NOMO-1 (cell line): Measurements from ENCODE around the gene NCOR2.

ENCODE experiments used
- DNase-seq, 2 experiments: peaks; one replicate each; lab custom pipeline; 2025; ENCODE audit not compliant: unreplicated experiment in 2 of 2; lab: John Stamatoyannopoulos, UW

NCOR2 gene

DNA sequence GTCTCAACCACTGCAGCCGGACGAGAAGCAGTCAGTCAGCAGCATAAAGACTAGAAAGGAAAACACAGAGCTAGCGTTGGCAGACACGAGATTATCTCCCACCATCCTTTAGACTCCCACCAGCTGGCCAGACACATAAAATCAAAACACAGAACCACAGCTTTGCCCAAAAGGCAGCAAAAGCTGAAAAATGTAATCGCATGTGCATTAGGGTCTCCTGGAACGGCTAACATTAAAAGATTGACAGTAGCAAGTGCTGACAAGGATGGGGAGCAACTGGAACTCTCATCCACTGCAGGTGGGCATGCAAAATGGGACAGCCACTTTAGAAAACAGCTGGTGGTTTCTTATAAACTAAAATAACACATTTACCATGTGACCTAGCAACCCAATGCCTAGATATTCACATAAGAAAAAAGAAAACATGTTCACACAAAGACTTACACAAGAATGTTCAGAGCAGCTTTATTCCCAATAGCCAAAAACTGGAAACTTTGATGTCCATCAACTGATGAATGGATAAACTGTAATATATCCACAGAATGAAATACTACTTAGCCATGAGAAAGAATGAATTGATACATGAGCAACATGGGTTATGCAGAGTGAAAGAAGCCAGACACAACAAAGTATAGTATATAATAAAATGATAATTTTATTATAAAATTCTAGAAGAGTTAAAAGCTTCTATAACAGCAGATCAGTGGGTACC is 37.7 kb downstream of the NCOR2 start:
- DNase-seq = no peak

- no peak for DNase-seq
Measured at GRCh38 chr12:124527861-124528561, 39.4 kb downstream of the NCOR2 start.

- DNase-seq = no peak
Measured at GRCh38 chr12:124525927-124526692, 41.3 kb downstream of the NCOR2 start.

GRCh38 chr12:124525455-124525854 is 42.0 kb downstream of the NCOR2 start:
- DNase-seq = no peak

GRCh38 chr12:124524231-124524925 is 43.0 kb downstream of the NCOR2 start:
- DNase-seq = no peak

DNA sequence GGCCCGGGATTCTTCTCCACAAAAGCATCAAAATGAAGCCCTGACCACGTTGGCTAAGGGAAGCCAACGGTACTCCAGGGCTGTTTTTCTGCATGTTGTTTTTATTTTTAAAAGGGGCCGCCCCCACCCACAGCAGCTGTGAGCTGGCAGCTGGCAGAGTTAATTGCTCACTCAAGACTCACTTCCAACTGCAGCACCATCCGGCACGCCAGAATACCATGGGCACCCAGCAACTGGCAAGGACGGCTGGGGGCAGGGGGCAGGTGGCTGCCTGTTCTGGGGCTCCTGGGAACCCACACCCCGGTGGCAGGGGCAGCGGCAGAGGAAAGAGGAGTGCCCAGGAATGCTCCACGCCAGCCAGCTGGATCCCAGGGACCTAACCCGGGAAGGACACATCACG is 44.3 kb downstream of the NCOR2 start:
- no peak for DNase-seq

DNA sequence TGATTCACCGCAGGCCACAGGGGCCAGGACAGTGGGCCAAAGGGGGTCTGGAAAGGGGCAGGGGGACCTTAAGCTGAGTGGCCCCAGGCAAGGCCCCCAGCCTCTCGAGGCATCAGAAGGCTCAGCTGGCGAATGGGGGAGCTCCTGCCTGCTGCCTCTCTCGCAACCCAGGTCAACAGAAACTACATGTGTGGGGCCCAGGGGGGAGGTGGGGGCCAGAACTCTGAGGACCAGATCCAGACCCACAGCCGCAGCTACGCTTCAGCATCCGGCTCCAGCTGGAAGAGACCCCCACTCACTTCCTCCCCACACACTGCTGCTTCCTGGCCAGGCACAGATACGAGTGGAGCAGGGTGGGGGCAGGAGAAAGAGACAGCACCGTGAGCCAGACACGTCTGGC is 46.5 kb downstream of the NCOR2 start:
- DNase-seq = no peak

DNA sequence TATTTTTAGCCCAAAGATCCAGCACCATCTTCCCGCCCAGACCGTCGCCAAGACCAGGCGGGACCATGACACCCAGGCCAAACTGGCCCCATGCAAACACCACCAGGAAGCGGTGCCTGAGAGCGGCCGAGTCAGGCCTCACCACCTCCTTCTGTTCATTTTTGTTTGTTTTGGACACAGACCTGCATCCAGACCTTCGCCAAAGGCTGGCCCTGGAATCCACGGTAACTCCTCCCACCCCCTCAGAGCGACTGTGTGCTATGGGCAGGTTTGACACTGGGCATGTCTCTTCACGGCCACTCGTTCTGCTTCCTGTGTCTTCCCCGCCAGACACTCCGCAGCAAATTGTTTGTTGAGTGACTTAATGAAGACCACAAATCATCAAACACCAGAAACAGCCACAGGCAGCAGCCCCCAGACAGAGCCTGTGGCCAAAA is 47.1 kb downstream of the NCOR2 start:
- DNase-seq = no peak

GRCh38 chr12:124519746-124520145 is 47.7 kb downstream of the NCOR2 start:
- no peak for DNase-seq

DNA sequence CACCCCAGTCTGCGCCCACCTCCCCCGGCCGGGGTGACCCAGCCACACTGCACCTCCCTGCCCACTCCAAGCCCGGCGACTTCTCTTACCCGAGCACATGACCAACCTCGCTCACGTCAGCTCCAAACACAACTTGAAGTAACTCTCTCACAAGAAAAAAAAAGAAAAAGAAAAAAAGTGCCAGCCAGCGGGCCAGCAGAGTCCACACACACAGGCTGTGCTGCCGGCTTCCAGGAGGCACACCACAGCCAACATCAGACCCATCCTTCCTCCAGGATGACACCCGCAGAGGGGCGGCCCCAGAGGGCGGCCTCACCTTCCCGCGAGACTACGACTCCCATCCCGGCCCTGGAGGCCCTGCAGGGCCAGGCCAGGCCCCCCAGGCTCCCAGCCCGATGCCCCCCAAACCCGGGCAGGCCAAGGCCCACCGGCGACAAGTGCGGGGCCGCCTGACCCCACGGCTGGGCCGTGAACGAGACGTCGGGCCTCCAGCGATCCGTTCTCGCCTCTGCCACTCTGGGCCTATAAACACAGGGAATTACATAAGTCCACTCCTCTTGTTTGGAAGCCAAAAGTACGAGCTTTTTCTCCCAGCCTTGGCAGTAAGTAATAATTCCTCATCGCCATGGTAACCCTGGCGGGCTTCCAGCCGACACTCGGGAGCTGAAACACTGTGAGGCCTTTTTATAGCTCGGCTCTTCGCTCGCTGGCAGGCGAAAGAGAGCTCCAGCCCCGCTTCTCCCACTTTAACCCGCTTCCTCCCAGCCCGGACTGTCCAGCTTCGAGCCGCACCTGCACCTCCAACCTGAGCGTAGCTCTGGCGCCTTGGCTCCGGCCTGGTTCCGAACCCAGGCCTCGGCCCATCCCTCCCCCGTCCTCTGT is 49.1 kb downstream of the NCOR2 start:
- DNase-seq = no peak
